Pancreas (tissue), 10 donors: ENCODE results near the gene KRABD2.
A peak's percentile ranks its signal among the peaks of the same experiment; 100 is the strongest.

ENCODE experiments used
- ATAC-seq, 4 donors: fragments of 200-7000 bp; cut with Tn5 transposase; one replicate each; pipeline versions ENCODE4 v1.8.0 to v1.9.1; 2020; ENCODE audit warnings: mild to moderate bottlenecking in 4 of 4, moderate library complexity in 4 of 4
- DNase-seq, 6 donors: peaks; one replicate each; pipeline ENCODE4 v3.0.0-alpha.2; 2020
- FAIRE-seq: peaks from 2 replicates; lab custom pipeline; 2012; peaks lifted over from hg19 to GRCh38; lab: Jason Lieb, UNC
- H3K27ac ChIP-seq, 4 donors: fragments of 200-600 bp; sonication (generic); 1 replicate in 3 of 4; 2 replicates in 1 of 4; pipeline versions ENCODE4 v1.5.0 to v1.8.0; 2020
- H3K27me3 ChIP-seq, 4 donors: fragments of 200-600 bp; one replicate each; pipeline ENCODE4 v1.8.0; 2021
- H3K36me3 ChIP-seq, 3 donors: fragments of 200-600 bp; sonication (generic) in 1 of 3; one replicate each; pipeline versions ENCODE4 v1.5.0 to v1.8.0; 2020 to 2021
- H3K4me1 ChIP-seq, 3 donors: fragments of 200-600 bp; one replicate each; pipeline ENCODE4 v1.8.0; 2021
- H3K4me3 ChIP-seq, 4 donors: fragments of 200-600 bp; sonication (generic) in 2 of 4; one replicate each; pipeline versions ENCODE4 v1.5.0 to v1.8.0; 2020 to 2021
- H3K9me3 ChIP-seq, 4 donors: fragments of 200-600 bp; one replicate each; pipeline ENCODE4 v1.8.0; 2021
- CTCF ChIP-seq, 4 donors: fragments of 200-600 bp; sonication (generic) in 3 of 4; IDR thresholded peaks; one replicate each; pipeline versions ENCODE4 v1.5.0 to v1.8.0; 2021; ENCODE audit warnings: antibody characterized with exemption in 4 of 4
- WGBS, 2 donors: extraction: QIAGEN DNeasy Blood & Tissue Kit; methylation state at CpG; one replicate each; pipeline ENCODE4 v1.1.7; 2013; 5-methylcytosine and 5-hydroxymethylcytosine counted together
- intact Hi-C, 3 donors: fragments of 100-400 bp; cut with DNase I; formaldehyde crosslinking; loops; one replicate each; pipeline versions ENCODE4 v1.11.1 to v1.14.2; 2022
- donor health status: healthy with polysubstance abuse.
- donor health status: DM: no; HTN: no; CAD: no; lungs with moderate emphysema.
- donor health status: DM: no; HTN: no; CAD: no.
- donor health status: control.
- donor health status: control.
- donor health status: Bipolar disorder and iron deficiency.
- donor health status: DM: yes; HTN: yes; CAD: no.
- donor health status: DM: no; HTN: no; CAD: no.
- donor health status: DM: no; HTN: no; CAD: no.
- donor health status: DM: yes; HTN: yes; CAD: no.

Gene KRABD2

GRCh38 chr17:8410883-8411238 lies 34.4 kb upstream of the KRABD2 start:
- H3K9me3 ChIP-seq = no peaks in the 10 kb centered on the region
- no peak overlapping the region for H3K4me3 ChIP-seq
- ATAC-seq (no peak), DNase-seq (no peak), FAIRE-seq (no peak)
- H3K4me1 ChIP-seq = peaks cover 0 to 4% (median 0%) of the 10 kb centered on the region in 3 donors
- intact Hi-C loops = loop anchor here in 1 of 3 donors (10.0 kb wide), 1 partner anchor 334 kb away; the partner anchor contains the start of gene CCDC42
- H3K27me3 ChIP-seq = no peaks in the 10 kb centered on the region
- WGBS, 2 donors = 42 to 60% methylated on average over 1 of the region's 1 CpG
- H3K36me3 ChIP-seq = no peaks in the 10 kb centered on the region
- no peak overlapping the region for H3K27ac ChIP-seq
- TF ChIP-seq CTCF (IDR thresholded peaks at IDR 0.05) = no peak

GRCh38 chr17:8409966-8410882 lies 33.7 kb upstream of the KRABD2 start:
- no peaks in the 10 kb centered on the region for H3K36me3 ChIP-seq
- H3K27me3 ChIP-seq = no peaks in the 10 kb centered on the region
- no peaks in the 10 kb centered on the region for H3K9me3 ChIP-seq
- H3K27ac ChIP-seq = no peak overlapping the region
- no peak overlapping the region for H3K4me3 ChIP-seq
- H3K4me1 ChIP-seq = peaks cover 0 to 4% (median 0%) of the 10 kb centered on the region in 3 donors
- peak; percentile 81 to 98 (median 92) for DNase-seq
- 17 to 20% methylated on average over 18 to 19 of the region's 19 CpGs for WGBS, 2 donors
- TF ChIP-seq CTCF (IDR thresholded peaks at IDR 0.05) = peak; percentile 80 to 89 (median 84)
- peak; percentile 91 for FAIRE-seq
- peak; percentile 95 to 99 (median 98) for ATAC-seq
- intact Hi-C loops = loop anchor here (10.0 kb wide), 1 partner anchor 335 kb away; the partner anchor contains the start of gene CCDC42 (in 3 of the 3)

- TF ChIP-seq CTCF (IDR thresholded peaks at IDR 0.05) = no peak
- Histone ChIP-seq H3K4me1 (peaks cover 0 to 4% (median 0%) of the 10 kb centered on the region in 3 donors), H3K27ac (no peak overlapping the region), H3K36me3 (no peaks in the 10 kb centered on the region), H3K27me3 (no peaks in the 10 kb centered on the region), H3K9me3 (no peaks in the 10 kb centered on the region), H3K4me3 (no peak overlapping the region)
- WGBS, 2 donors = 55 to 59% methylated on average over 11 to 14 of the region's 14 CpGs
- intact Hi-C loops = loop anchor here in 2 of 3 donors (10.0 kb wide), 1 partner anchor 336 kb away; the partner anchor contains the start of gene CCDC42 (in 2 of the 2)
- FAIRE-seq (no peak), DNase-seq (no peak), ATAC-seq (no peak)
Measured at GRCh38 chr17:8408371-8408770, 31.9 kb upstream of the KRABD2 start.

GRCh38 chr17:8406174-8406573 lies 29.7 kb upstream of the KRABD2 start:
- 21 to 47% methylated on average over 2 of the region's 2 CpGs for WGBS, 2 donors
- H3K4me3 ChIP-seq = no peak overlapping the region
- peaks cover 0 to 4% (median 0%) of the 10 kb centered on the region in 3 donors for H3K4me1 ChIP-seq
- DNase-seq (no peak), FAIRE-seq (no peak), ATAC-seq (no peak)
- no peak overlapping the region for H3K27ac ChIP-seq
- H3K36me3 ChIP-seq = no peaks in the 10 kb centered on the region
- H3K27me3 ChIP-seq = no peaks in the 10 kb centered on the region
- no peak for TF ChIP-seq CTCF (IDR thresholded peaks at IDR 0.05)
- intact Hi-C loops = loop anchor here in 2 of 3 donors (10.0 kb wide), 1 partner anchor 339 kb away; the partner anchor contains the start of gene CCDC42 (in 2 of the 2)
- H3K9me3 ChIP-seq = no peaks in the 10 kb centered on the region
